DMS 273 treated with DMSO at 0.1 percent for 48 hours (cell line): ENCODE measurements around the gene EHBP1.
"Not testable (repeated sequence)": the region's sequence is repeated elsewhere in the genome, so short reads cannot be mapped to it uniquely, and the experiment has no call there.

ENCODE experiments used
- DNase-seq: peaks from one replicate; lab custom pipeline; 2025; lab: John Stamatoyannopoulos, UW

The EHBP1 gene

DNA sequence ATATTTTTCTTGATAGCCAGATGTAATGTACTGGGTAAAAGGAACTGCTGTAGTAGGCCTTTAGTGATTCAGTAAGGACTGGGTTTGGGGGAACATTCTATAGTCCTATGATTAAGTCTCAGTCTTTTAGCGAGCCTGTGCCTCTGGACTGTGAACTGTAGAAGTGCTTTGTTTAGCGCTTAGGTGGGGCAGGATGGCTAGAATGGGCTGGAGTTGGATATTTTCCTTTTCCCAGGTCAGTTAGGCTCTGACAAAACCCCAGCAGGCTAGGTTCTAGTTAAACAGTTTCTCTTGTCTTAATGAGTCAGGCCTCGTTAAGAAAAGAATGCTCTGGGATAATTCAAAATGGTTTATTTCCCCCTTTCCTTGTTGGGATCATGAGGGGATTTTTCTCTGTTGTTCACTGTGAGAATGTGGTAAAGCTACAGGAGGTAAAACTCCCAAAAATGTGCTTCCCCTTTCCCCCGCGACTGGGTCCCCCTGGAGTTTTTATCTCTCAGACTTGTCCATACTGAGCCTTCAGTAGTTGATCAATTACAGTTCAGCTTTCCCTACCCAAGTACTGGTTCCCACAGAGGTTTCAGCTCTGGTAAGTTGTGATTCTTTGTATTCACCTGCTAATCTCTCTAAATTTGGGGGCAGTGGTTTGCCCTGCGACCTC lies 31.5 kb downstream of the EHBP1 start:
- no peak for DNase-seq

DNA sequence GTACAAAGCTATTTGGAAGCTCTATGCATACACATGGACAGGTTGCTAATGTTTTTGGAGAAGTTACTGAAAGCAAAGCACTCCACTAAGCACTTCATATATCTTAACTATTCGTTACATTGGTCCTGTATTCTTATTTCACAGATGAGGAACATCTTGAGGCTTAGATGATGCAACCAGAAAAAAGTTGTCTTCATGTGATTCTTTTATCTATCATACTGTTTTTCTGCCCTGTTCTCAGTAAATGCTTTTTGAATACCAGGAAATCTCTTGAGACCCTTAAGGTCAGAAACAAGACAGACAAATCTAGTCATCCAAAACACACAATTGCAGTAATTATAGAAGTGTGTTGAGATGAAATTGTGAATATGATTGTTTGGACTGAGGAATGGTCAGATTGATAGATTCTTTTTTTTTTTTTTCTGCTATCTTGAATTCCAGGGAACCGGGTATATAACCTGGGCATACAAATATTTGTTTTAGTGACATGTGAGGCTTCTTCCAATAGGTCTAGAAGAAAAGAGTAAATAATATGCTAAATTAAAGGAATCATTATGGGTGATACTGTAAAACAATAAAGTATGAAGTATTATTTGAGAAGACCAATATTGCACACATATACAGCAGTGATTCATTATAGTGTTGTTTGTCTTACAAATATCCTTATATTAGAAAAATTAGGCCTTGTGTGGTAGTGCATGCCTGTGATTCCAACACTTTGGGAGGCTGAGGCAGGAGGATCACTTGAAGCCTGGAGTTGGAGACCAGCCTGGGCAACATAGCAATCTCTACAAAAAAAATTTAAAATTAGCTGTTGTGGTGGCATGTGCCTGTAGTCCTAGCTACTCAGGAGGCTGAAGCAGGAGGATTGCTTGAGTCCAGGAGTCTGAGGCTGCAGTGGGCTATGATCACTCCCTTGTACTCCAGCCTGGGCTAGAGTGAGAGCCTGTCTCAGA lies 33.7 kb downstream of the EHBP1 start:
- no peak for DNase-seq

GRCh38 chr2:62740221-62740620 lies 34.7 kb downstream of the EHBP1 start:
- DNase-seq: no peak

GRCh38 chr2:62741127-62741526 lies 35.6 kb downstream of the EHBP1 start:
- no peak for DNase-seq

DNA sequence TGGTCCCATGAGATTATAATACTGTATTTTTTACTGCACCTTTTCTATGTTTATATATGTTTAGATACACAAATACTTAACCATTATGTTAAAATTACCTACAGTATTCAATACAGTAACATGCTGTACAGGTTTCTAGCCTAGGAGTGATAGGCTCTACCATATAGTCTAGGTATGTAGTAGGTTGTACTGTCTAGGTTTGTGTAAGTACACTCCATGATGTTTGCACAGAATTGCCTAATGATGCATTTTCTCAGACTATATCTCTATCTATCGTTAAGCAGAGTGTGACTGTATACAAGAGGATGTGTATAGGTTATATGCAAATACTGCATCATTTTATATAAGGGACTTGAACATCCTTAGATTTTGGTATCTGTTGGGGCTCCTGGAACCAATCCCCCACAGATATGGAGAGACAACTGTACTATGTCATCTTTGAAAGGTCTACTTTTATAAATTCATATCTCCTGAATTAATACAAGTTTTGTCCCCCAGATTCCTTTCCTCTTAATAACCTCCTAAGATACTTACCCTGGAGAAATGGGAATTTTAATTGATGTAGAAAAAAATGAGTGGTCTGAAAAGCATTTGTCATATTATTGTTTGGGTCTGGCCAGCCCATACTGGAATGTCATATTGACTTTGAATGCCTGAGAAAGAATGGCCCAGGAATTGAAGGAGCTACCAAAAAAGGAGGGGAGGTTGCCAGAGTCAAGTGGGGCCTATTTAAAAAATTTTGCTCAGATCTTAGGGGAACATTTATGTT lies 36.6 kb downstream of the EHBP1 start:
- DNase-seq: no peak

GRCh38 chr2:62743506-62743905 lies 38.0 kb downstream of the EHBP1 start:
- DNase-seq: no peak

DNA sequence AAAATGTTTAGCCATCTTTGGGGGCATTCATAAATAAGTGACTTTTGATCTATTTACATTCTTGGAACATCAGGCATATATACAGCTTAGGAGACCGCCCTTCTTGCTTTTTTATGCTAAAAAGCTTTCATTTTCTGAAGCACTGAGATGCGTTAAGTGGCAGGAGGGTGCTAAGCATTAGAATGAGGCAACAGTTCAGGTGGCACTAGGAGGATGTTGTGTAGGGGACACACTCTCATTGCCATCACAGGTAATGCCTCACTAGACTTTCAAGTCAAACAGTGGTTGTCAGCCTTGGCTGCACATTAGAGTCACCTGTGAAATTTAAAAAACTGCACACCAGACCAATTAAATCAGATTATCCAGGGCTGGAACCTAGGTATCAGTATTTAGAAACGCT lies 39.1 kb downstream of the EHBP1 start:
- no peak for DNase-seq

DNA sequence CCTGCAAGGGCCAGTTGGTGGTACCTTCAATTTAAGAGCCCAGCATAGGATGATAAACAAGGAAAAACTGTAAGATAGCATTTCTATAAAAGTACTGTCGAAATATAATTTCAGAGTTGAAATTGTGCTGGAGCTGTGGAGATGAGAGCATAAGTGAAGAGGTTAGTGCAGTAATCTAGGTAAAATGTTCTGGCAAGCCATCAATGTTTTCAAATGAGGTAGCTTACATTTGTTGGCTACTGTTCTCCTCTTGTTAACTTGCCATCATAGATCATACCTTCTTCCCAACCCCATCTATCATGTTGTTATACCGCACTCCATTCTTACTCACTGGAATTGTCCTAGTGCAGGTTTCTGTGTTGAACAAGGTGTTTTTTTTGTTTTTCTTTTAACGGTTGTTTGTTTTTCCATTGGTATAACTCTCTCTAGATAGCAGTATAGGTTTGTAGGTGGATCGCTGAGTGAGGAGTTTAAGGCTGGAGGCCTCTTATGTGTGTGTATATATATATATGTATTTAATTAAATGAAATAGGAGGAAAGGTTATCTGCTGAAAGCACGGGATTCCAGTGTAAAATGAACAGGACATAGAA lies 40.5 kb downstream of the EHBP1 start:
- no peak for DNase-seq

DNA sequence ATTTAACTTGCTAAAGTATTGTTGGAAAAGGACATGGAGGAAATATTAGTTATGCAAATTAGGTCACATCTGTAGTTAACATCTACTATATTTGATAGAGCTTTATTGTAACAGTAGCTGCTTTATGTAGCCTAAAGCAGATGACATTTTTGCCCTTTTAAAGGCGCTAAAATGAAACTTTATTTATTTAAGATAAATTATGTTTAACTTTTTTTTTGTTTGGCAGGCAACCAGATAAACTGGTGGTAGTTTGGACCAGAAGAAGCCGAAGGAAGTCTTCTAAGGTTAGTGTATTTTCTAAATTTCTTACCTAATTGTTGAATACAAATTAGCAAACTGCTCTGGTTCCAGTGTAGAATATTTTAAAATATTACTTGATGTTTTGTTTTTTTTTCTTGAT lies 41.7 kb downstream of the EHBP1 start:
- DNase-seq: no peak

DNA sequence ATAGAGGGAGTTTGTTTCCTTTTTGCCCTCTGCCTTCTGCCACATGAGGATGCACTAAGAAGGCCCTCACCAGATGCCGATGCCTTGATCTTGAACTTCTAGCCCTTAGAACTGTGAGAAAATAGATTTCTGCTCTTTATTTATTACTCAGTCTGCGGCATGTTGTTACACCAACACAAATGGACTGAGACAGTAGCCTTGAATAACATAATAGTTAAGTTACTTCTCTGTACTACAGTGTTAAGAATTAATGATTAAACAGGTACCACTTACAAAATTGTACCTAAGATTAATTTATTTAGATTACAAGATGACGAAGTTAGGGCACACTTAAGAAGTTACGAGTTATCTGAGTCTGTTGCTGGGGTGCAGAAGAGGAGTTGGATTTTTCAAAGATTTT lies 42.4 kb downstream of the EHBP1 start:
- DNase-seq: no peak

GRCh38 chr2:62749111-62749510 lies 43.6 kb downstream of the EHBP1 start:
- not testable (repeated sequence) for DNase-seq

GRCh38 chr2:62757029-62757428 lies 51.5 kb downstream of the EHBP1 start:
- no peak for DNase-seq

DNA sequence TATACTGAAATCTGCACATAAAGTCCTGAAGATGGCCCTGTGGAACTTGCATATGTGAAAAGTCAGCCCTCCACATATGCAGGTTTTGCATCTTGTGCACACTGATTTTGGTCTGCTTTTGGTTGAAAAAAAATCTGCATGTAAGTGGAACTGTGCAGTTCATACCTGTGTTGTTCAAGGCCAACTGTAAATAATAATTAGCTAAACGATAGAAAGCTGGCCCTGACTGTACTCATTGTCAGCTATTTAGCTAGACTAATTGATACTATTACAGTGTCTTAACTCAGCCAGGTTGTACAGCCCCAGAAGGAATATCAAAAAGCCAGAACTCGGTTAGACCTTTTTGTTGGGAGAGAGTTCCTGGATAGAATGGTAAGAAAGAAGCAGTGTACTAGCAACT lies 54.5 kb downstream of the EHBP1 start:
- no peak for DNase-seq

- DNase-seq: no peak
Measured at GRCh38 chr2:62760555-62760954, 55.0 kb downstream of the EHBP1 start.

DNA sequence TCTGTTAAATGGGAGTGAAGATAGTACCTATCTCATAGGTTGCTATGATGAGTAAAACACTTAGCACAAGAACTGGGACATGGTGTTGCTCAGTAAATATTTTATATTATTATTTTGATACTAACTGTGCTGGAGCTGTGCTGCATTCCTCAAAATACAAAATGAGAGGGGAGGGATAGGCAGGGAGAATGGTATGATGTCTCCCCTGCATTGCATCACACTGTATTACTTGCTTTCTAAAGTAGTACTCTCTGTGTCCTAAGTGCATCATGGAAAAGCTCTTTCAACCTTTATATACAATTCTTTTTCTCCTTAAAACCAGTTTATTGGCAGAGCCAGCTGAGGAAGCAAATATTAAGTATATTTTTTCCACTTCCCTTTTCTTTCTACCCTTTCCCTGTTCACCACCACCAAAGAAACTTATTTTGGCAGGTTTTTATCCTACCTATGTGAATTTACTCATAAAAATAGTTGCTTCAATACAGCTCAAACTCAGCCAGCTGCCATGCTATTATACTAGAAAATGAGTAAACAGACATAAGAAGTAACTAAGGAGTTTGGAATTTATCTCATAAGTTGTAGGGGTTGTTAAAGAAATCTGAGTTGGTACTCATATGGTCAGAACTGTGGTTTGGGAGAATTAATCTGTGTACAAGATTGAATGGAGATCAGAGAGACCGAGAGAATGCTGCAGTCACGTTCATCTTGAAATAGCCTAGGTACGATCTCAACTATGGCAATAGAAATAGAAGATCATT lies 60.3 kb downstream of the EHBP1 start:
- DNase-seq: no peak

GRCh38 chr2:62768615-62769014 lies 63.1 kb downstream of the EHBP1 start:
- no peak for DNase-seq

GRCh38 chr2:62770629-62771028 lies 65.1 kb downstream of the EHBP1 start:
- DNase-seq: no peak

DNA sequence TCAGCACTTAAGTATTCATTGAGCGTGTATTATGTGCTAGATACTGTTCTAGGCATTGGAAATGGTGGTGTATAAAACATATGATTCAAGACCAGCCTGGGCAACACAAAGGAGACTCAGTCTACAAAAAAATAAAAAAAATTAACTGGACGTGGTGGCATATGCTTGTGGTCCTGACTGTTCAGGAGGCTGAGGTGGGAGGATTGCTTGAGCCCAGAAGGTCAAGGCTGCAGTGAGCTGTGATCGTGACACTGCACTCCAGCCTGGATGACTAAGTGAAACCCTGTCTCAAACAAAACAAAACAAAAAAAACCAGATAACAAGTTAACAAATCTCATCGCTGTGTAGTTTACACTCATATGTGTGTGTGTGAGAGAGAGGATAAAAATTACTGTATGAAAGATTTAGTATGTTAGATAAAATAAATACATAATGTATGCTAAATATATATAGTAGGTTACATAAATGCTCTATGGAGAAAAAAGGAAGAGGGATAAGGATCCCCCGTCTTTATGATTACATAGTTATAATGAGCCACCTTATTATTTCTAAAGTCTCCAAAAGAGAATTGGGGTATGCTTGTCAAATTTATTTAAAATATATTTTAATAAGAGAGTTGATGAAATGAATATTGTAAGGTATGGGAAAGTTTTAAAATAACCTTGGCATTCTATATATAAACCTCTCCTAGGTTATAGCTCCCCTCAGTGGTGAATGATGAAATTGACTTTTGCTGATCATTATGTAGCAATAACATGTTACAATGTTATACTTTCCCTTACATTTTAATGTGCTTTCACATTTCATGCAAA lies 69.2 kb downstream of the EHBP1 start:
- no peak for DNase-seq

DNA sequence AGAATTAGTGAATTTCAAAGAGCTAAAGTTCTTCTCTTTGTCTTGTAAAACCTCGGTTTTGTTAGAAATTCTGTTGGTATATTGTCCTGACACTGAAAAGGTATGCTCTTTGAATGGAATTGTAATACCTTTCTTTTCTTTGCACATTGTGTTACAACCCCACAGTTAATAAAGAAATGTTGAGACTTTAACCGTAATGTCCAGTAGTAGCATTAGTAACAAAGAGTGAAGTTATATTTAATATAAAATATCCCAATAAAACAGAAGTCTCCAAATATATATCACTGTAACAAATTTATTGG lies 69.8 kb downstream of the EHBP1 start:
- DNase-seq: no peak

DNA sequence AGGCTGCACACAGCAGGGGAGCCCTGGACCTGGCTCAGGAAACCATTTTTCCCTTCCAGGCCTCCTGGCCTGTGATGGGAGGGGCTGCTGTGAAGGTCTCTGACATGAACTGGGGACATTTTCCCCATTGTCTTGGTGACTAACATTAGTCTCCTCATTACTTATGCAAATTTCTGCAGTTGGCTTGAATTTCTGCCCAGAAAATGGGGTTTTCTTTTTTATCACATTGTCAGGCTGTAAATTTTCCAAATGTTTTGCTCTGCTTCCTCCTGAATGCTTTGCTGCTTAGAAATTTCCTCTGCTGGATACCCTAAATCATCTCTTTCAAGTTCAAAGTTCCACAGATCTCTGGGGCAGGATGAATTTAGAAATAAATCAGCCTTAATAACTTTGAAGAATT lies 78.2 kb downstream of the EHBP1 start:
- DNase-seq: no peak

GRCh38 chr2:62784341-62784740 lies 78.8 kb downstream of the EHBP1 start:
- no peak for DNase-seq
